ENCODE data around the gene DAPK3.
"Not testable (repeated sequence)": the region's sequence is repeated elsewhere in the genome, so short reads cannot be mapped to it uniquely, and the experiment has no call there.

Gene DAPK3

GRCh38 chr19:3979289-3979673, 8.4 kb upstream of the DAPK3 start:
- DNase-seq (ENCODE audit: low read depth, low spot score), result no peak

GRCh38 chr19:3978145-3978544, 7.2 kb upstream of the DAPK3 start:
- no peak for DNase-seq (ENCODE audit: low read depth, low spot score)

- DNase-seq (ENCODE audit: low read depth, low spot score), result no peak
Measured at GRCh38 chr19:3977242-3978143, 6.6 kb upstream of the DAPK3 start.

GRCh38 chr19:3976495-3977241, 5.8 kb upstream of the DAPK3 start:
- no peak for DNase-seq (ENCODE audit: low read depth, low spot score)

GRCh38 chr19:3975637-3976087, 4.8 kb upstream of the DAPK3 start:
- no peak for DNase-seq (ENCODE audit: low read depth, low spot score)

GRCh38 chr19:3975144-3975543, 4.2 kb upstream of the DAPK3 start:
- no peak for DNase-seq (ENCODE audit: low read depth, low spot score)

- DNase-seq (ENCODE audit: low read depth, low spot score), result no peak
Measured at GRCh38 chr19:3970313-3970807, 539 bp downstream of the DAPK3 start.

GRCh38 chr19:3969435-3970312, 1.2 kb downstream of the DAPK3 start:
- DNase-seq (ENCODE audit: low read depth, low spot score), result no peak

- no peak for DNase-seq (ENCODE audit: low read depth, low spot score)
Measured at GRCh38 chr19:3968556-3969434, 2.1 kb downstream of the DAPK3 start.

- not testable (repeated sequence) for DNase-seq (ENCODE audit: low read depth, low spot score)
Measured at GRCh38 chr19:3967983-3968382, 2.9 kb downstream of the DAPK3 start.

- no peak for DNase-seq (ENCODE audit: low read depth, low spot score)
Measured at GRCh38 chr19:3966051-3967017, 4.6 kb downstream of the DAPK3 start.

GRCh38 chr19:3964256-3965194, 6.4 kb downstream of the DAPK3 start:
- no peak for DNase-seq (ENCODE audit: low read depth, low spot score)

- no peak for DNase-seq (ENCODE audit: low read depth, low spot score)
Measured at GRCh38 chr19:3963458-3964255, 7.2 kb downstream of the DAPK3 start.

GRCh38 chr19:3961007-3961406, 9.9 kb downstream of the DAPK3 start:
- no peak for DNase-seq (ENCODE audit: low read depth, low spot score)

- DNase-seq (ENCODE audit: low read depth, low spot score), result no peak
Measured at GRCh38 chr19:3959766-3960131, 11.2 kb downstream of the DAPK3 start.

GRCh38 chr19:3958836-3959765, 11.8 kb downstream of the DAPK3 start:
- DNase-seq (ENCODE audit: low read depth, low spot score), result no peak
